GM21423 (cell line): ENCODE measurements around the gene SKAP1.
"Not testable (repeated sequence)": the region's sequence is repeated elsewhere in the genome, so short reads cannot be mapped to it uniquely, and the experiment has no call there.

Source experiments
- ATAC-seq: cut with Tn5 transposase; IDR thresholded peaks from one replicate; pipeline ENCODE4 v1.9.1; 2021; ENCODE audit warnings: mild to moderate bottlenecking, moderate library complexity; ENCODE audit not compliant: unreplicated experiment

The SKAP1 gene

GRCh38 chr17:48416971-48417370 lies 13.0 kb downstream of the SKAP1 start:
- no peak for ATAC-seq

GRCh38 chr17:48413613-48414405 lies 16.2 kb downstream of the SKAP1 start:
- ATAC-seq, result no peak

GRCh38 chr17:48412841-48413240 lies 17.2 kb downstream of the SKAP1 start:
- ATAC-seq, result no peak

- not testable (repeated sequence) for ATAC-seq
Observed at GRCh38 chr17:48410821-48411220, 19.2 kb downstream of the SKAP1 start.

- no peak for ATAC-seq
Observed at GRCh38 chr17:48409607-48410006, 20.4 kb downstream of the SKAP1 start.

GRCh38 chr17:48406936-48407567 lies 23.0 kb downstream of the SKAP1 start:
- no peak for ATAC-seq

- no peak for ATAC-seq
Observed at GRCh38 chr17:48394821-48395220, 35.2 kb downstream of the SKAP1 start.

- no peak for ATAC-seq
Observed at GRCh38 chr17:48393283-48393682, 36.7 kb downstream of the SKAP1 start.

- ATAC-seq, result no peak
Observed at GRCh38 chr17:48392857-48393256, 37.2 kb downstream of the SKAP1 start.

GRCh38 chr17:48391444-48391843 lies 38.6 kb downstream of the SKAP1 start:
- ATAC-seq, result no peak

GRCh38 chr17:48389903-48390302 lies 40.1 kb downstream of the SKAP1 start:
- ATAC-seq, result no peak

GRCh38 chr17:48388955-48389743 lies 40.9 kb downstream of the SKAP1 start:
- no peak for ATAC-seq

GRCh38 chr17:48386826-48387225 lies 43.2 kb downstream of the SKAP1 start:
- no peak for ATAC-seq

- no peak for ATAC-seq
Observed at GRCh38 chr17:48385319-48385718, 44.7 kb downstream of the SKAP1 start.

- ATAC-seq, result no peak
Observed at GRCh38 chr17:48384164-48384563, 45.9 kb downstream of the SKAP1 start.

- ATAC-seq, result no peak
Observed at GRCh38 chr17:48382989-48383388, 47.0 kb downstream of the SKAP1 start.

GRCh38 chr17:48378708-48379392 lies 51.2 kb downstream of the SKAP1 start:
- ATAC-seq, result no peak

GRCh38 chr17:48378238-48378637 lies 51.8 kb downstream of the SKAP1 start:
- ATAC-seq, result no peak

GRCh38 chr17:48376682-48377325 lies 53.2 kb downstream of the SKAP1 start:
- ATAC-seq, result no peak

GRCh38 chr17:48375356-48375755 lies 54.7 kb downstream of the SKAP1 start:
- ATAC-seq, result no peak
